Activated CD4-positive, alpha-beta T cell treated with anti-CD3 and anti-CD28 coated beads, Interleukin-2, amount 50 U/mL, for 24 hours (primary cell): Measurements from ENCODE around the gene VSIG10.
"Not testable (repeated sequence)": the region's sequence is repeated elsewhere in the genome, so short reads cannot be mapped to it uniquely, and the experiment has no call there.

Experiments used
- DNase-seq, 2 donors: peaks; one replicate each; pipeline ENCODE4 v3.0.0-alpha.2; 2020; ENCODE audit warnings: low read depth in 1 of 2, low spot score in 1 of 2

VSIG10 gene

DNA sequence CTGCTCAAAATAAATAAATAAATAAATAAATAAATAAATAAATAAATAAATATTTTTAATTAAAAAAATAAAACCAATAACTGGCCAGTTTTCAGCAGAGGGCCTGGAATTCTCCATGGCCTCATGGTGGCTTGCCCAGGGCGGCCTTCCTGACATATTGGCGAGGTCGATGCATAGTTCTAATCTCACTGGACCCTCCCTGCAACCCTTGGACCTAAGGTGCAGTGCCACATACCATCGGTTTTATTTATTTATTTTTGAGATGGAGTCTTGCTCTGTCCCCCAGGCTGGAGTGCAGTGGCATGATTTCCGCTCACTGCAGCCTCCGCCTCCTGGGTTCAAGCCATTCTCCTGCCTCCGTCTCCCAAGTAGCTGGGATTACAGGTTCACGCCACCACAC lies 3.9 kb upstream of the VSIG10 start:
- no peak for DNase-seq

- DNase-seq, result no peak
These were observed 3.2 kb upstream of the VSIG10 start for GRCh38 chr12:118107011-118107410.

- DNase-seq, result peak in 1 of 2 donors; percentile 1
These were observed 610 bp downstream of the VSIG10 start for GRCh38 chr12:118103201-118103600.

DNA sequence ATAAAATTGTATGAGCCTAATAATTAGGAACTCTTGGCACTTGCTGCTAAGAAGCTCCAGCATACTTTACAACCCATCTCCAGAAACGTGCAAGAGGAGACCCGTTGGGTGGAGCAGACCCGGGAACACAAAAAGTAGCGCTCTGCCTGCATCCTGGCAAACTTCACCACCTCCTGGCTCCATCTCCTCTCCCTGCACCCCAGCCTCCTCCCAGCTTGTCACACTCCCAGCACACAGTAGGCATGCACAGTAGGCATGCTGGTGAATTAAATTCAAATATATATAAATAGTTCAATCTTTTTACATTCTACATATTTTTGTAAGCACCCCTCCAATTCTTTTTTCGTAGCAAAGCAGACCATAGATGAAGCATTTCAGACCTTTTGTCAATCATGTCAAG lies 1.2 kb downstream of the VSIG10 start:
- no peak for DNase-seq

- DNase-seq, result no peak
These were observed 1.7 kb downstream of the VSIG10 start for GRCh38 chr12:118102070-118102469.

DNA sequence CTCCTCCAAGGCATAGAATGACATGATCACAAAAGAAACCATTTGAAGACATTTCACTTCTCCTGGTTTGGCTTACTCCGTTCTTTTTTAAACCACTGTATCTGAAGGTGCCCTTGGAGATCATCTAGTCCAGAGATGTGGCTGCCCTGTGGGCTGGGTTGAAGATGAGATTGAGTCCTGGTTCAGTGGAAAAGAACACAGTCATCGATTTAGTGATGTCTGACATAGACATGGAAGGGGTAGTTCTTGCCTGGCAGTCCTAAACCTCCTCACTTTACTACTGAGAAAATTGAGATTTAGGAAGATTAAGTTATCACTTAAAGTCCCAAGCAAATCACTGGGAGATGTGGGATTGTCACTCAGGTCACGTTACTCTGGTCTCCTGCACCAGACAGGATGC lies 2.8 kb downstream of the VSIG10 start:
- DNase-seq, result no peak

DNA sequence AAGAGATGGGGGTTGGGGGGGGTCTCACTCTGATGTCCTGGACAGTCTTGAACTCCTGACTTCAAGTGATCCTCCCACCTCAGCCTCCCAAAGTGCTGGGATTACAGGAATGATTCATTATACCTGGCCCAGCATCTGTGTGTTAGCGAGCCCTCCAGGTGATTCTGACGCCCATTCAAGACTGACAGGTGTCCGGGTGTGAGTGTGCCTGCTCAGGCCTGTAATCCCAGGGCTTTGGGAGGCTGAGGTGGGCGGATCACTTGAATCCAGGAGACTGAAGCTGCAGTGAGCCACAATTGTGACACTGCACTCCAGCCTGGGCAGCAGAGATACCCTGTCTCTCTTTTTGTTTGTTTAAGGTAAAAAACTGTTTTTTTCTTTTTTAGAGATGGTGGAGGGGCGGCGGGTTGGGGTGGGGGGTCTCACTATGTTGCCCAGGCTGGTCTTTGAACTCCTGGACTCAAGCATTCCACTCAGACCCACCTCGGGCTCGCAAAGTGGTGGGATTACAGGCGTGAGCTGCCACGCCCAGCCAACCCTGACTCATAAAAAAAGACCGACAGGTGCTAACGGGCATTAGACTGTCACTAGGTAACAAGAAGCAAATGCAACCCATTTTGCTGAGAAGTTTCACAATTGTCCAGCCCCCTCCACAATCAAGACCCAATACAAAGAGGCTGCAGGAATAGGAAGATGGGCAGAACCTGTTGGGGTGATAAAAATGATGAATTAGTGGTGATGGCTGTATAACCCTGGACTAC lies 4.7 kb downstream of the VSIG10 start:
- no peak for DNase-seq

DNA sequence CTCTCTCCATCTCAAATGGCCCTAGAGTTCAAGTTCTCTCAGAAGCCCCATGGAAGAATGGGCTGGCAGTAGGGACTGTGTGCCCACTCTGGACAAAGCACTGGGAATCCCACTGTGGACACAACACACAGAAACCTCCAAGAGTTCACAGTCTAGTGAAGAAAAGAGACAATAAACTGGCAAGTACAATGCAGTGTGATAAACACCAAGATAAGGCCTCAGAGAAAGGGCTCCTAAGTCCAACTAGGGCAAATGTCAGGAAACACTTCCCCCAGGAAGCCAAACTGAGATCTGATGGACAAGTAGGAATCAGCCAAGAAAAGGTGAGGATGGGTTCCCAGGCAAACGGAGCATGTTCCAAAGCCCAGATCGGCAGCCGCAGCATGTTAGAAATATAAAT lies 5.4 kb downstream of the VSIG10 start:
- DNase-seq, result no peak

DNA sequence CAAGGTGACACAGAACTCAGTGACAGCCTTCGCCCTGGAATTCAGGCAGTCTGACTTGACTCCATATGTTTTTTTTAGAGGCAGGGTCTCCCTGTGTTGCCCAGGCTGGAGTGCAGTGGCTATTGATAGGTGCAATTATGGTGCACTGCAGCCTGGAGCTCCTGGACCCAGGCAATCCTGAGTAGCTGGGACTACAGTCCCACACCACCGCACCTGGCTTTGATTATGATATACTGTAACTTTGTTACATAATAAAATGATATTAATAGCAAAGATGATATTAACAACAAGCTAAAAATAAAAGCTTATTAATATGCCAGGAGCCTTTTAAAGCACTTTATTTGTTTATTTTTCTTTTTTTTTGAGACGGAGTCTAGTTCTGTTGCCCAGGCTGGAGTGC lies 9.8 kb downstream of the VSIG10 start:
- no peak for DNase-seq

DNA sequence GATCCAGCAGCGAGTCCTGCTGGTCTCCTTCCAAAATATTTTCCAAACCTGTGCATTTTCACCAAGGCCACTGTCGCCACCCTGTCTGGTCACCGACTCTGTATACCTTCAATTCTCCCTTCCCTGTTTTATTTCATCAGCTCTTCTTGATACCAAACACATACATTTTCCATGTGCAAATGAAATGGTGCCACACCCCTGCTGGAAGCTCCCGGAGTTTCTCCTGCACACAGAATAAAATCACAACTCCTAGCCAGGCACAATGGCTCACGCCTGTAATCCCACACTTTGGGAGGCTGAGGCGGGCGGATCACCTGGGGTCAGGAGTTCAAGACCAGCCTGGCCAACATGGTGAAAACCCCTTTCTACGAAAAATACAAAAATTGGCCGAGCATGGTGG lies 14.0 kb downstream of the VSIG10 start:
- DNase-seq, result no peak

DNA sequence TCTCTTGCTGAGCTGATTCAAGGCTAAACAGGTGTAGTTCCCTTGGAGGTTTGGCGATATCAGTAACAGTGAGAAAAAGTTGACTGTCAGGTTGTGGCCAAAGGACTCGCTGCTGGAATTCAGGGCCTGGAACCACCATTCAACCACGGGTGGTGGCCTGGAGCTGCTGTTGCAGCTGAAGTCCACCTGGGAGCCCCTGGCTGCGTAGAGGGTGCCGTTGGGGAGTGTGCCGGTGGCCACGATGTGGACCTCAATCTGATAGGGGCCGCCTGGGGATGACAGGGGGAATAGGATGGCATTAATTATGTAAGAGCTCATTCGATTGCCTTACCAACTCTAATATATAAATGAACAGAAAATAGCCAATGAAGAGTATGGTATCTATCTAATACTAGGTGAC lies 21.6 kb downstream of the VSIG10 start:
- no peak for DNase-seq

DNA sequence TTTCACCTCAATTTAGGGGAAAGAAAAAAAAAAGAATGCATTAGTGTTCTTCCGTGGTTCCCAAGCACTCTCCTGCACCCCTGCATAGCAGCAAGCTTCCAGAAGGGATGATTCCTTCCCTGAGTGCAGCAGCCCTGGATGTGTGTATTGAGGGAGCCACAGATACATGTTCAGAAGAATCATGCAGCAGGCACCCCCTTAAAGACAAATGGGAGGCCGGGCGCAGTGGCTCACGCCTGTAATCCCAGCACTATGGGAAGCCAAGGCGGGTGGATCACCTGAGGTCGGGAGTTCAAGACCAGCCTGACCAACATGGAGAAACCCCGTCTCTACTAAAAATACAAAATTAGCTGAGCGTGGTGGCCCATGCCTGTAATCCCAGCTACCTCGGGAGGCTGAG lies 22.3 kb downstream of the VSIG10 start:
- DNase-seq, result not testable (repeated sequence)

DNA sequence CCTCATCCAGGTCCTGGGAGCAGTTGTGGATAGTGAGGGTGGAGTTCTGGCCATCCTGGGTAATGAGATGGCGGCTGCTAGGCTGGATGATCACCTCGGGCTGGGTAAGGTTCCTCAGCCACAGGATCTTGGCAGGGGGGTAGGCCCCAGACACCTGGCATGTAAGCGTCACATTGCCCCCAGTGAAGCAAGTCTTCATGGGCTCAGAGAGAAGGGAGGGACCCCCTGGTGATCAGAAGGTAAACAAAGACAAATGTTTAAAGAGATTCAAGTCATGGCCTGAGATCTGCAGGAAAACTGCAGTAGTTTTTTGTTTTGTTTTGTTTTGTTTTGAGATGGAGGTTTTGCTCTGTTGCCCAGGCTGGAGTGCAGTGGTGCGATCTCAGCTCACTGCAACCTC lies 30.0 kb downstream of the VSIG10 start:
- no peak for DNase-seq

DNA sequence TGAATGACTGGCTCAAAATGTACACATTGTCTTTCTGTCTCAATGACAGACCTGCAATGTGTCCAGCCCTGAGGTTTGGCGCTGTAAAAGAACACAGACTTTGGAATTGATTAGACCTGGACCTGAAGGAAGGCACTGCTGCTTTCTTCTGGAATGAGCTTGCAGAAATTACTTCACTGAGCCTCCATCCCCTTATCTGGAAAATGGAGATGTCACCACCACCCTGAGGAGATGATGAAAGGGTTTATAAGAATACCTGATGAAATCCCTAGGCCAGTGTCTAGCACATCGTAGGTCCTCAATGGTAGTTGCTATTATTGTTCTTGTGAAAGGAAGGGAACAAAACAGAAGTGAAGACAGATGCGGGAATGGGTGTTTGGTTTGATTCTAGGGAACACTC lies 33.2 kb downstream of the VSIG10 start:
- DNase-seq, result no peak

GRCh38 chr12:118068445-118068844 lies 35.4 kb downstream of the VSIG10 start:
- DNase-seq, result no peak

DNA sequence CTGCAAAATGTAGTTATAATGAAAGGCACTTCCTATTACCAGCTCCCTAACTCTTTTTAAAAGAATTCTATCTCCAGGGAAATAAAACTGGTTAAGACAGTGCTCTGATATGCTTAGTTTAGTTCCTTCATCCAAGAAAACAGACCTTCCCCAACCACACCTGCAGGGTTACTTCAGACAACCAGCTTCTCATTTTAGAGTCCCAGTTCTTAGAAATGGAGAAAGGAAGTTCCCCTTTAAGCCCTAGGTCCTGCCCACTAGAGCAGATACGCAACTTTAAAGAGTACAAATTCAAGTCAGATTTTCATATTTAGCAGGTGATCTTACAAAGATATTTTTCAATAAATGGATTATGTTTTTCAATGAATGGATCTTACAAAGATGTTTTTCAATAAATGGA lies 38.4 kb downstream of the VSIG10 start:
- no peak for DNase-seq

DNA sequence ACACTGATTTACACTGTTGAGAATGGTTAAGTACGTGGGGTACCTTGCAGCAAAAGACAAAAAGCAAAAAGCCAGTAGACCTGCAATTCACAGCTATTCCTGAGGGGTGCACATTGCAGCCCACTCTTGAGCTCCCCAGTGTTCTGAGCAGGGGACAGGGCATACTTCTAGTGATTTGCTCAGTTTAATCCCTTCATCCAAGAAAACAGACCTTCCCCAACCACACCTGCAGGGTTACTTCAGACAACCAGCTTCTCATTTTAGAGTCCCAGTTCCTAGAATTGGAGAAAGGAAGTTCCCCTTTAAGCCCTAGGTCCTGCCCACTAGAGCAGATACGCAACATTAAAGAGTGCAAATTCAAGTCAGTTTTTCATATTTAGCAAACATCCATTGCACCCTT lies 39.2 kb downstream of the VSIG10 start:
- DNase-seq, result no peak

DNA sequence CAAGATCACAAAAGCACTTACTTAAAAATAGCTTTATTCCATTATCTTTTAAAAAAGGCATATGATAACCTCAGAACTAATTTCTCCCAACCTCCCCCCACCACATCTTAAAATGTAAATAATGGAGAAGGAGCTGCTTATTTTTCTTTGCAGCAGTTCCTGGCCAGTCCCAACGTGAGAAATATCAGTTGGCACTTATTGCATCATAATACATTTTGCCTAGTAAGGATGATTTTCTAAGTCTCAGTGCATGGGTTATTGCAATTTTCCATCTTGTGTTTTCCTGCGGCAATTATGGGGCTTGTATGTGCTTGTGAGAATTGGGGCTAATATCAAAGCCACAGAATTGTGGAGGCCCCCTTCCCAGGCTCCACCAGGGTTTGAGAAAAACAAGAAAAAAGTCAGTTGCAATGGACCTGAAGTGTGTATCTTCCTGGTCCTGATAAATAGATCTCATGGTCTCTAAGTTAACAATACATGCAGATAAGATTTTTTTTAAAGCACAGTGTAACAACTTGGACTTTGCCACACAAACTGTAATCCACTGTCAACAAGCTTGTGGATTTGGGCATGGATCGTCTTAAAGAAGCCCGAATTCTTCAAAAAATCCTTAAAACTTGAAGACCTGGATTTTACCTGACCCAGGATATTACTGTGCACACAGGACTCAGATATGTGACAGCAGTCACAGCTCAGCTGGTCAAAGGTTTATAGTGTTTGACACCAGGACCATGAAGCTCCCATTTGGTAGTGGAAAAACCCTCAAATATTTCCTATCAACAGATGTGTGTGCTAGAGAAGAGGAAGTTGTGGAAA lies 40.0 kb downstream of the VSIG10 start:
- DNase-seq, result no peak

- no peak for DNase-seq
These were observed 41.7 kb downstream of the VSIG10 start for GRCh38 chr12:118061873-118062843.

- peak in 1 of 2 donors; percentile 28 for DNase-seq
These were observed 42.6 kb downstream of the VSIG10 start, which contains the start of gene WSB2 for GRCh38 chr12:118061011-118061872. TSS of gene WSB2 (minus strand) at chr12:118061179. CDS start at chr12:118061048, 131 bp downstream.
